ENCODE data around the gene ADGRA1. TPM values are rescaled to one million over a fixed set of nuclear protein-coding genes. Genes with fewer than 3 reads are reported as not detected.

The ADGRA1 gene
- total RNA-seq, 2 donors from 2014 or later = 0.24 to 1.0 TPM

- H3K27me3 Mint-ChIP-seq (ENCODE audit: insufficient read depth) = peaks cover 8% of the 10 kb centered on the region
- Histone ChIP-seq H3K9ac (ENCODE audit: extremely low read depth, low read length, poor library complexity, severe bottlenecking) (no peak overlapping the region), H3K4me1 (ENCODE audit: control insufficient read depth, insufficient read depth, low read length) (peaks cover 6% of the 10 kb centered on the region), H3K27ac (ENCODE audit: low read depth, low read length) (no peak overlapping the region), H3K27me3 (ENCODE audit: control insufficient read depth, insufficient read depth, low read length, poor library complexity, severe bottlenecking) (no peaks in the 10 kb centered on the region), H3K36me3 (ENCODE audit: control insufficient read depth, insufficient read depth, low read length) (no peaks in the 10 kb centered on the region), H3K9me3 (ENCODE audit: control insufficient read depth, low read length) (no peaks in the 10 kb centered on the region), H3K4me3 (ENCODE audit: low read length) (no peak overlapping the region)
- 87 to 91% methylated on average over 22 to 26 of the region's 30 CpGs for WGBS, 2 experiments (ENCODE audit: insufficient coverage in 1 of 2, insufficient read length in 1 of 2)
- no peak overlapping the region for H3K4me3 Mint-ChIP-seq
- no peak overlapping the region for H3K27ac Mint-ChIP-seq
- no peaks in the 10 kb centered on the region for H3K36me3 Mint-ChIP-seq (ENCODE audit: low read depth)
- peaks cover 12% of the 10 kb centered on the region for H3K4me1 Mint-ChIP-seq
- DNase-seq = peak; percentile 38
- H3K9me3 Mint-ChIP-seq = peaks cover 5% of the 10 kb centered on the region
- TF ChIP-seq, protein P1, sequence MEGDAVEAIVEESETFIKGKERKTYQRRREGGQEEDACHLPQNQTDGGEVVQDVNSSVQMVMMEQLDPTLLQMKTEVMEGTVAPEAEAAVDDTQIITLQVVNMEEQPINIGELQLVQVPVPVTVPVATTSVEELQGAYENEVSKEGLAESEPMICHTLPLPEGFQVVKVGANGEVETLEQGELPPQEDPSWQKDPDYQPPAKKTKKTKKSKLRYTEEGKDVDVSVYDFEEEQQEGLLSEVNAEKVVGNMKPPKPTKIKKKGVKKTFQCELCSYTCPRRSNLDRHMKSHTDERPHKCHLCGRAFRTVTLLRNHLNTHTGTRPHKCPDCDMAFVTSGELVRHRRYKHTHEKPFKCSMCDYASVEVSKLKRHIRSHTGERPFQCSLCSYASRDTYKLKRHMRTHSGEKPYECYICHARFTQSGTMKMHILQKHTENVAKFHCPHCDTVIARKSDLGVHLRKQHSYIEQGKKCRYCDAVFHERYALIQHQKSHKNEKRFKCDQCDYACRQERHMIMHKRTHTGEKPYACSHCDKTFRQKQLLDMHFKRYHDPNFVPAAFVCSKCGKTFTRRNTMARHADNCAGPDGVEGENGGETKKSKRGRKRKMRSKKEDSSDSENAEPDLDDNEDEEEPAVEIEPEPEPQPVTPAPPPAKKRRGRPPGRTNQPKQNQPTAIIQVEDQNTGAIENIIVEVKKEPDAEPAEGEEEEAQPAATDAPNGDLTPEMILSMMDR (conservative IDR thresholded peaks at IDR 0.05) = no peak
These were observed 67.5 kb downstream of the ADGRA1 start for GRCh38 chr10:133154996-133155778.

DNA sequence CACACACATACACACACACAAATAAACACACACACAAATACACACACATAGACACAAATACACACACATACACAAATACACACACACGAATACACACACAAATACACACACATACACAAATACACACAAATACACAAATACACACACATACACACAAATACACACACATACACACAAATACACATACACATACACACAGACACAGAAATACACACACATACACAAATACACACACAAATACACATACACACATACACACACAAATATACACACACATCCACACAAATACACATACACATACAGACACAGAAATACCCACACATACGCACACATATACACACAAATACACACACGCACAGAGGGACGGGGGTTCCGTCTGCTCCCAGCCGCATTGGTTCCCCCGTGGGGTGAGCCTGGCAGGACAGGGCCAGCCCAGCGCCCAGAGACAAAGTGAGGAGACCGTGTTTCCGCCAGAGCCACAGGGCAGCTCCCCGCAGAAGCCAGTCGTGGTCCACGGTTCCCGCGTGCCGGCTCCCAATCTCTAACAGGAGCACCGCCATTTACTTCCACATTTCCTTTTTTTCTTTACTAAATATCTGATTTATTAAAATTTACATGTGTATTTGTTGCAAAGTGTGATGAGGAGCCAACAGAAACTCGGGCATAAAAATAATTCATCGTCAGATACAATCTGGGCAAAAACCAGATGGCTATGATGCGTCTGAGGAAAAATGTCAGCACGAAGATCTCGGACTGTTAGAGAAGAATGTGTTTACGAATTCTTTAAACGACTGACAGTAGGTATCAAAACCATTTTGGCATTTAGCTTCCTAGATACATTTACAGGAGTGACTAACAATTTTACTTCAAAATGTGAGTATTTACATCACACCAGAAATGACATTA is 69.2 kb downstream of the ADGRA1 start:
- Histone ChIP-seq H3K4me3 (ENCODE audit: low read length) (no peak overlapping the region), H3K9me3 (ENCODE audit: control insufficient read depth, low read length) (no peaks in the 10 kb centered on the region), H3K27ac (ENCODE audit: low read depth, low read length) (no peak overlapping the region), H3K36me3 (ENCODE audit: control insufficient read depth, insufficient read depth, low read length) (no peaks in the 10 kb centered on the region), H3K9ac (ENCODE audit: extremely low read depth, low read length, poor library complexity, severe bottlenecking) (no peak overlapping the region), H3K27me3 (ENCODE audit: control insufficient read depth, insufficient read depth, low read length, poor library complexity, severe bottlenecking) (peaks cover 14% of the 10 kb centered on the region), H3K4me1 (ENCODE audit: control insufficient read depth, insufficient read depth, low read length) (peaks cover under 1% of the 10 kb centered on the region)
- Mint-ChIP-seq H3K4me1 (peaks cover 5% of the 10 kb centered on the region), H3K9me3 (no peaks in the 10 kb centered on the region), H3K4me3 (no peak overlapping the region), H3K36me3 (ENCODE audit: low read depth) (no peaks in the 10 kb centered on the region), H3K27ac (no peak overlapping the region), H3K27me3 (ENCODE audit: insufficient read depth) (peaks cover 12% of the 10 kb centered on the region)
- 90 to 91% methylated on average over 14 to 23 of the region's 24 CpGs for WGBS, 2 experiments (ENCODE audit: insufficient coverage in 1 of 2, insufficient read length in 1 of 2)
- TF ChIP-seq, protein P1 (conservative IDR thresholded peaks at IDR 0.05) = no peak
- DNase-seq = peak; percentile 56

- H3K27me3 ChIP-seq (ENCODE audit: control insufficient read depth, insufficient read depth, low read length, poor library complexity, severe bottlenecking) = peaks cover 14% of the 10 kb centered on the region
- H3K9me3 ChIP-seq (ENCODE audit: control insufficient read depth, low read length) = no peaks in the 10 kb centered on the region
- H3K27me3 Mint-ChIP-seq (ENCODE audit: insufficient read depth) = peaks cover 12% of the 10 kb centered on the region
- TF ChIP-seq, protein P1 (conservative IDR thresholded peaks at IDR 0.05) = no peak
- peak; percentile 58 for DNase-seq
- no peak overlapping the region for H3K9ac ChIP-seq (ENCODE audit: extremely low read depth, low read length, poor library complexity, severe bottlenecking)
- no peaks in the 10 kb centered on the region for H3K4me1 Mint-ChIP-seq
- no peaks in the 10 kb centered on the region for H3K36me3 Mint-ChIP-seq (ENCODE audit: low read depth)
- H3K27ac Mint-ChIP-seq = no peak overlapping the region
- H3K4me3 Mint-ChIP-seq = no peak overlapping the region
- H3K27ac ChIP-seq (ENCODE audit: low read depth, low read length) = no peak overlapping the region
- no peaks in the 10 kb centered on the region for H3K4me1 ChIP-seq (ENCODE audit: control insufficient read depth, insufficient read depth, low read length)
- H3K9me3 Mint-ChIP-seq = no peaks in the 10 kb centered on the region
- WGBS, 2 experiments (ENCODE audit: insufficient coverage in 1 of 2, insufficient read length in 1 of 2) = 87 to 89% methylated on average over 29 to 34 of the region's 34 CpGs
- no peak overlapping the region for H3K4me3 ChIP-seq (ENCODE audit: low read length)
- H3K36me3 ChIP-seq (ENCODE audit: control insufficient read depth, insufficient read depth, low read length) = no peaks in the 10 kb centered on the region
These were observed 70.1 kb downstream of the ADGRA1 start for GRCh38 chr10:133157662-133158436.

All from endodermal cell (in vitro differentiated cells).